ENCODE data around the gene MRPS27.

Gene MRPS27

GRCh38 chr5:72231991-72232703 lies 87.9 kb downstream of the MRPS27 start:
- no peak for DNase-seq (ENCODE audit: low read depth in 2 of 2)

- no peak for DNase-seq (ENCODE audit: low read depth in 2 of 2)
These were observed 91.1 kb downstream of the MRPS27 start for GRCh38 chr5:72228960-72229359.

GRCh38 chr5:72226950-72227349 lies 93.1 kb downstream of the MRPS27 start:
- no peak for DNase-seq (ENCODE audit: low read depth in 2 of 2)

- DNase-seq (ENCODE audit: low read depth in 2 of 2): no peak
These were observed 94.3 kb downstream of the MRPS27 start for GRCh38 chr5:72225741-72226140.

GRCh38 chr5:72224946-72225463 lies 95.0 kb downstream of the MRPS27 start:
- DNase-seq (ENCODE audit: low read depth in 2 of 2): no peak

- no peak for DNase-seq (ENCODE audit: low read depth in 2 of 2)
These were observed 96.7 kb downstream of the MRPS27 start for GRCh38 chr5:72223371-72223770.

GRCh38 chr5:72222521-72222920 lies 97.5 kb downstream of the MRPS27 start:
- no peak for DNase-seq (ENCODE audit: low read depth in 2 of 2)

- no peak for DNase-seq (ENCODE audit: low read depth in 2 of 2)
These were observed 98.5 kb downstream of the MRPS27 start for GRCh38 chr5:72221541-72221940.

GRCh38 chr5:72221099-72221498 lies 98.9 kb downstream of the MRPS27 start:
- DNase-seq (ENCODE audit: low read depth in 2 of 2): no peak

GRCh38 chr5:72216756-72217155 lies 103.3 kb downstream of the MRPS27 start:
- DNase-seq (ENCODE audit: low read depth in 2 of 2): no peak

- DNase-seq (ENCODE audit: low read depth in 2 of 2): no peak
These were observed 105.9 kb downstream of the MRPS27 start for GRCh38 chr5:72214168-72214567.

GRCh38 chr5:72213482-72213881 lies 106.6 kb downstream of the MRPS27 start:
- DNase-seq (ENCODE audit: low read depth in 2 of 2): no peak

- no peak for DNase-seq (ENCODE audit: low read depth in 2 of 2)
These were observed 107.9 kb downstream of the MRPS27 start for GRCh38 chr5:72212171-72212570.

GRCh38 chr5:72210888-72211678 lies 109.0 kb downstream of the MRPS27 start:
- no peak for DNase-seq (ENCODE audit: low read depth in 2 of 2)

- DNase-seq (ENCODE audit: low read depth in 2 of 2): no peak
These were observed 110.6 kb downstream of the MRPS27 start for GRCh38 chr5:72209147-72210115.

GRCh38 chr5:72208324-72208926 lies 111.6 kb downstream of the MRPS27 start:
- DNase-seq (ENCODE audit: low read depth in 2 of 2): no peak

GRCh38 chr5:72206994-72207393 lies 113.0 kb downstream of the MRPS27 start:
- DNase-seq (ENCODE audit: low read depth in 2 of 2): no peak

- no peak for DNase-seq (ENCODE audit: low read depth in 2 of 2)
These were observed 113.9 kb downstream of the MRPS27 start for GRCh38 chr5:72206160-72206559.

GRCh38 chr5:72205431-72206009 lies 114.5 kb downstream of the MRPS27 start:
- DNase-seq (ENCODE audit: low read depth in 2 of 2): no peak

GRCh38 chr5:72204946-72205345 lies 115.1 kb downstream of the MRPS27 start:
- no peak for DNase-seq (ENCODE audit: low read depth in 2 of 2)

- DNase-seq (ENCODE audit: low read depth in 2 of 2): no peak
These were observed 116.7 kb downstream of the MRPS27 start for GRCh38 chr5:72203251-72203845.
